Keratinocyte (primary cell): ENCODE results near the gene REV3L. TPM values are rescaled to one million over a fixed set of nuclear protein-coding genes. Genes with fewer than 3 reads are reported as not detected.

Source experiments
- DNase-seq: peaks from one replicate; pipeline ENCODE4 v3.0.0-alpha.2; 2011; ENCODE audit warnings: low read depth, missing footprints, low spot score
- FAIRE-seq: peaks from 2 replicates; lab custom pipeline; 2011; peaks lifted over from hg19 to GRCh38; lab: Jason Lieb, UNC
- H2AFZ ChIP-seq: 2 replicates; pipeline ENCODE4 v1.6.0; 2012; ENCODE audit warnings: low read length, control low read depth, inconsistent platforms; ENCODE audit not compliant: control insufficient read depth
- H3K27ac ChIP-seq: 2 replicates; pipeline ENCODE4 v1.5.1; 2011; ENCODE audit warnings: low read length; ENCODE audit not compliant: control insufficient read depth, insufficient read depth
- H3K27me3 ChIP-seq: 3 replicates; pipeline ENCODE4 v1.6.0; 2011; ENCODE audit warnings: low read length; ENCODE audit not compliant: control insufficient read depth, insufficient read depth; ENCODE audit errors: extremely low read depth
- H3K36me3 ChIP-seq, 2 experiments: 2 replicates in 1 of 2; 3 replicates in 1 of 2; pipeline ENCODE4 v1.5.1; 2011; ENCODE audit warnings: low read length in 2 of 2, mild to moderate bottlenecking in 1 of 2; ENCODE audit not compliant: control insufficient read depth in 2 of 2, insufficient read depth in 2 of 2; ENCODE audit errors: extremely low read depth in 1 of 2
- H3K4me1 ChIP-seq: 3 replicates; pipeline ENCODE4 v1.5.1; 2011; ENCODE audit warnings: low read length; ENCODE audit not compliant: control insufficient read depth, insufficient read depth; ENCODE audit errors: extremely low read depth
- H3K4me2 ChIP-seq: 3 replicates; pipeline ENCODE4 v1.6.0; 2011; ENCODE audit warnings: low read depth, low read length; ENCODE audit not compliant: control insufficient read depth, insufficient read depth; ENCODE audit errors: extremely low read depth
- H3K4me3 ChIP-seq, 3 experiments: fragments of 200-600 bp in 1 of 3; sonication (generic) in 1 of 3; 2 replicates in 2 of 3; 3 replicates in 1 of 3; pipeline ENCODE4 v1.5.1; 2011 to 2016; ENCODE audit warnings: low read length in 3 of 3, mild to moderate bottlenecking in 3 of 3, control low read depth in 2 of 3, inconsistent platforms in 1 of 3, low read depth in 1 of 3, mixed read lengths in 1 of 3, mixed run types in 1 of 3, moderate library complexity in 1 of 3; ENCODE audit not compliant: control insufficient read depth in 2 of 3, insufficient read depth in 2 of 3; ENCODE audit errors: extremely low read depth in 1 of 3
- H3K79me2 ChIP-seq: 2 replicates; pipeline ENCODE4 v1.6.0; 2012; ENCODE audit warnings: low read length; ENCODE audit not compliant: control insufficient read depth, insufficient read depth
- H3K9ac ChIP-seq: 3 replicates; pipeline ENCODE4 v1.6.0; 2011; ENCODE audit warnings: low read length; ENCODE audit not compliant: control insufficient read depth, insufficient read depth; ENCODE audit errors: extremely low read depth
- H3K9me1 ChIP-seq: 3 replicates; pipeline ENCODE4 v1.6.0; 2011; ENCODE audit warnings: low read length; ENCODE audit not compliant: control insufficient read depth, insufficient read depth; ENCODE audit errors: extremely low read depth
- H3K9me3 ChIP-seq: 2 replicates; pipeline ENCODE4 v1.5.1; 2012; ENCODE audit warnings: low read depth, low read length; ENCODE audit not compliant: control insufficient read depth
- H4K20me1 ChIP-seq: 3 replicates; pipeline ENCODE4 v1.6.0; 2011; ENCODE audit warnings: low read length; ENCODE audit not compliant: control insufficient read depth, insufficient read depth; ENCODE audit errors: extremely low read depth
- EZH2 ChIP-seq: IDR thresholded peaks from one replicate; pipeline ENCODE4 v1.6.1; 2012; ENCODE audit warnings: inconsistent platforms, mild to moderate bottlenecking, low read length, moderate library complexity
- dilution Hi-C: fragments of 300-500 bp; cut with MboI; formaldehyde crosslinking; loops from one replicate; pipeline ENCODE4 v1.7.0; 2020; ENCODE audit warnings: low sequenced_read_pairs; ENCODE audit not compliant: extremely low pct_ligation_motif_present
- polyA plus RNA-seq, 5 experiments: library from polyadenylated mRNA; depleted of rRNA in 3 of 5; stranded (reverse) in 3 of 5; stranded (forward) in 1 of 5; unstranded in 1 of 5; fragments of >200 nt; gene quantifications; 1 replicate in 1 of 5; 2 replicates in 3 of 5; 3 replicates in 1 of 5; pipeline versions ENCODE4 v1.2.1 to v1.2.3, GENCODE V29; 2011 to 2012; ENCODE audit warnings: missing spikeins in 2 of 5, low read depth in 1 of 5, low replicate concordance in 1 of 5
- TF ChIP-seq, protein P1 (sequence below), 3 experiments: IDR thresholded peaks in 1 of 3; conservative IDR thresholded peaks in 1 of 3; optimal IDR thresholded peaks in 1 of 3; 2 replicates in 2 of 3; 3 replicates in 1 of 3; pipeline versions ENCODE3 to v1.5.1; 2011; ENCODE audit warnings: low read length in 3 of 3, mild to moderate bottlenecking in 3 of 3, moderate library complexity in 2 of 3, control low read depth in 1 of 3, inconsistent platforms in 1 of 3; ENCODE audit not compliant: insufficient read depth in 2 of 3; ENCODE audit errors: extremely low read depth in 1 of 3

REV3L gene
- polyA plus RNA-seq, 1 donor (not counting 4 experiments of a cell fraction or from before 2014, with no cell fraction given), result 9.5 TPM

DNA sequence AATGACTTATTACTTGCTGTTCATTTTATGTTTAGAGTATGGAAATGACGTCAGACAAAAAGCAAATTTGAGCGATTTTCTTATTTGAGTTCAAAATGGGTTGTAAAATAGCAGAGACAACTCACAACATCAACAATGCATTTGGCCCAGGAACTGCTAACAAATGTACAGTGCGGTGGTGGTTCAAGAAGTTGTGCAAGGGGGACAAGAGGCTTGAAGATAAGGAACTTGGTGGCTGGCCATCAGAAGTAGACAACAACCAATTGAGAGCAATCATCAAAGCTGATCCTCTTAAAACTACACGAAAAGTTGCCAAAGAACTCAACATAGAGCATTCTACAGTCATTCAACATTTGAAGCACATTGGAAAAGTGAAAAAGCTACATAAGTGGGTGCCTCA is 43.8 kb downstream of the REV3L start:
- DNase-seq, result no peak
- H3K36me3 ChIP-seq, result no peaks in the 10 kb centered on the region
- dilution Hi-C loops, result no loop called here
- H3K9ac ChIP-seq, result no peak overlapping the region
- H3K9me1 ChIP-seq, result no peaks in the 10 kb centered on the region
- FAIRE-seq, result no peak
- TF ChIP-seq, protein P1, sequence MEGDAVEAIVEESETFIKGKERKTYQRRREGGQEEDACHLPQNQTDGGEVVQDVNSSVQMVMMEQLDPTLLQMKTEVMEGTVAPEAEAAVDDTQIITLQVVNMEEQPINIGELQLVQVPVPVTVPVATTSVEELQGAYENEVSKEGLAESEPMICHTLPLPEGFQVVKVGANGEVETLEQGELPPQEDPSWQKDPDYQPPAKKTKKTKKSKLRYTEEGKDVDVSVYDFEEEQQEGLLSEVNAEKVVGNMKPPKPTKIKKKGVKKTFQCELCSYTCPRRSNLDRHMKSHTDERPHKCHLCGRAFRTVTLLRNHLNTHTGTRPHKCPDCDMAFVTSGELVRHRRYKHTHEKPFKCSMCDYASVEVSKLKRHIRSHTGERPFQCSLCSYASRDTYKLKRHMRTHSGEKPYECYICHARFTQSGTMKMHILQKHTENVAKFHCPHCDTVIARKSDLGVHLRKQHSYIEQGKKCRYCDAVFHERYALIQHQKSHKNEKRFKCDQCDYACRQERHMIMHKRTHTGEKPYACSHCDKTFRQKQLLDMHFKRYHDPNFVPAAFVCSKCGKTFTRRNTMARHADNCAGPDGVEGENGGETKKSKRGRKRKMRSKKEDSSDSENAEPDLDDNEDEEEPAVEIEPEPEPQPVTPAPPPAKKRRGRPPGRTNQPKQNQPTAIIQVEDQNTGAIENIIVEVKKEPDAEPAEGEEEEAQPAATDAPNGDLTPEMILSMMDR (optimal IDR thresholded peaks at IDR 0.05 in 1 of 3, IDR thresholded peaks at IDR 0.05 in 1 of 3, conservative IDR thresholded peaks at IDR 0.05 in 1 of 3; ENCODE audit: extremely low read depth in 1 of 3, insufficient read depth in 2 of 3, low read length in 3 of 3), result no peak
- TF ChIP-seq EZH2, result no peak
- H3K27ac ChIP-seq, result no peak overlapping the region
- no peak overlapping the region for H2AFZ ChIP-seq
- H3K4me3 ChIP-seq, result no peak overlapping the region
- no peaks in the 10 kb centered on the region for H3K27me3 ChIP-seq
- no peaks in the 10 kb centered on the region for H3K4me1 ChIP-seq
- no peaks in the 10 kb centered on the region for H3K9me3 ChIP-seq
- no peaks in the 10 kb centered on the region for H4K20me1 ChIP-seq
- peaks cover 24% of the 10 kb centered on the region for H3K79me2 ChIP-seq
- H3K4me2 ChIP-seq, result no peak overlapping the region

DNA sequence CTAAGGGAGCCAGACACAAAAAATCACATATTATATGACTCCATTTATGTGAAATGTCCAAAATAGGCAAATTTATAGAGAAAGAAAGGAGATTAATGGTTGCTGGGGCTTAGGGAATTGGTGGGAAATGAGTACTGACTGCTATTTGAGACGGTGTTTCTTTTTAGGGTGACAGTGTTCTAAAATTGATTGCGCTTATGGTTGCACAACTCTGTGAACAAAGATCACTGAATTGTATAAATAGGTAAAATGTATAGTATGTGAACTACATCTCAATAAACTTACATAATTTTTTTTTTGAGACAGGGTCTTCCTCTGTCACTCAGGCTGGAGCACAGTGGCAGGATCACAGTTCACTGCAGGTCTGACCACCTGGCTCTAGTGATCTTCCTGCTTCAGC is 45.4 kb downstream of the REV3L start:
- no peaks in the 10 kb centered on the region for H3K4me1 ChIP-seq
- H3K27ac ChIP-seq, result no peak overlapping the region
- FAIRE-seq, result no peak
- no peak overlapping the region for H2AFZ ChIP-seq
- no peak overlapping the region for H3K9ac ChIP-seq
- H3K9me1 ChIP-seq, result no peaks in the 10 kb centered on the region
- peaks cover 29% of the 10 kb centered on the region for H3K79me2 ChIP-seq
- H3K9me3 ChIP-seq, result no peaks in the 10 kb centered on the region
- no peak overlapping the region for H3K4me3 ChIP-seq
- dilution Hi-C loops, result no loop called here
- H3K27me3 ChIP-seq, result no peaks in the 10 kb centered on the region
- no peak for TF ChIP-seq EZH2
- TF ChIP-seq, protein P1 (optimal IDR thresholded peaks at IDR 0.05 in 1 of 3, IDR thresholded peaks at IDR 0.05 in 1 of 3, conservative IDR thresholded peaks at IDR 0.05 in 1 of 3; ENCODE audit: extremely low read depth in 1 of 3, insufficient read depth in 2 of 3, low read length in 3 of 3), result no peak
- no peak for DNase-seq
- H3K4me2 ChIP-seq, result no peak overlapping the region
- no peaks in the 10 kb centered on the region for H4K20me1 ChIP-seq
- H3K36me3 ChIP-seq, result no peaks in the 10 kb centered on the region
